Gastrocnemius medialis (tissue), 4 donors: ENCODE data around the gene HMGN1. TPM values are rescaled to one million over a fixed set of nuclear protein-coding genes. Genes with fewer than 3 reads are reported as not detected.
"Not testable (repeated sequence)": the region's sequence is repeated elsewhere in the genome, so short reads cannot be mapped to it uniquely, and the experiment has no call there.

Source experiments
- ATAC-seq, 2 donors: fragments of 150-250 bp; one replicate each; pipeline ENCODE4 v1.9.1; 2016
- DNase-seq, 2 donors: peaks; one replicate each; pipeline ENCODE4 v3.0.0-alpha.2; 2019
- H3K27ac ChIP-seq, 4 donors: fragments of 200-600 bp; sonication (generic); 1 replicate in 1 of 4; 2 replicates in 3 of 4; pipeline ENCODE4 v1.5.1; 2016 to 2018; ENCODE audit warnings: mild to moderate bottlenecking in 2 of 4, moderate library complexity in 1 of 4
- H3K27me3 ChIP-seq, 3 donors: fragments of 200-600 bp; sonication (generic) in 2 of 3; 1 replicate in 1 of 3; 2 replicates in 2 of 3; pipeline versions ENCODE4 v1.5.1 to v1.6.0; 2016 to 2019; ENCODE audit warnings: mild to moderate bottlenecking in 1 of 3, moderate library complexity in 1 of 3
- H3K36me3 ChIP-seq, 2 donors: fragments of 200-600 bp; sonication (generic) in 1 of 2; one replicate each; pipeline ENCODE4 v1.5.1; 2017 to 2018
- H3K4me1 ChIP-seq, 2 donors: fragments of 200-600 bp; sonication (generic) in 1 of 2; one replicate each; pipeline ENCODE4 v1.5.1; 2016 to 2017; ENCODE audit warnings: mild to moderate bottlenecking in 2 of 2
- H3K4me3 ChIP-seq, 4 donors: fragments of 200-600 bp; sonication (generic) in 3 of 4; 1 replicate in 1 of 4; 2 replicates in 3 of 4; pipeline ENCODE4 v1.5.1; 2016 to 2019; ENCODE audit warnings: mild to moderate bottlenecking in 2 of 4
- H3K9me3 ChIP-seq, 3 donors: fragments of 200-600 bp; sonication (generic) in 2 of 3; 1 replicate in 1 of 3; 2 replicates in 2 of 3; pipeline ENCODE4 v1.5.1; 2016 to 2019
- POLR2A ChIP-seq, 2 donors: fragments of 450-650 bp; IDR thresholded peaks; one replicate each; pipeline ENCODE4 v1.6.1; 2017; ENCODE audit warnings: antibody characterized with exemption in 2 of 2, mild to moderate bottlenecking in 2 of 2, moderate library complexity in 2 of 2
- in situ Hi-C, 4 donors: fragments of 200-750 bp; cut with MboI; loops; one replicate each; pipeline versions ENCODE4 v1.15.0 to v1.8.0; 2017; ENCODE audit warnings: low sequenced_read_pairs in 4 of 4
- intact Hi-C: fragments of 100-400 bp; cut with DNase I; formaldehyde crosslinking; loops from one replicate; pipeline ENCODE4 v1.15.1; 2023; ENCODE audit warnings: low total_unique reads
- total RNA-seq, 4 donors: library from RNA; depleted of rRNA; stranded (reverse); fragments of >200 nt; gene quantifications; one replicate each; pipeline versions ENCODE4 v1.1.0 to v1.2.3, GENCODE V29; 2016
- TF ChIP-seq, protein P1 (sequence below), 5 experiments: fragments of 450-650 bp in 3 of 5; fragments of 200-600 bp in 2 of 5; sonication (generic) in 2 of 5; IDR thresholded peaks in 4 of 5; conservative IDR thresholded peaks in 1 of 5; 1 replicate in 4 of 5; 2 replicates in 1 of 5; pipeline ENCODE4 v1.5.1; 2016 to 2019; ENCODE audit warnings: antibody characterized with exemption in 5 of 5, mild to moderate bottlenecking in 3 of 5, moderate library complexity in 3 of 5

HMGN1 gene
- total RNA-seq, 4 donors from 2014 or later = 7.6 to 16.2 (median 9.1) TPM

GRCh38 chr21:39386194-39386593 lies 37.3 kb upstream of the HMGN1 start:
- DNase-seq = peak in 1 of 2 donors; percentile 50
- in situ Hi-C loops (loop anchor here (5.0 to 25.0 kb wide), 5 partner anchors 34 to 199 kb away; partner anchors contain the start of genes BRWD1 (in 2 of the 4) and PSMG1 (in 2 of the 4)), intact Hi-C loops (loop anchor here (5.0 kb wide), 1 partner anchor 204 kb away; the partner anchor contains the start of gene PSMG1)
- ATAC-seq = peak in 1 of 2 donors; percentile 22
- peak overlapping the region; percentile 35 to 53 (median 44) for H3K4me3 ChIP-seq
- peaks cover 19 to 29% of the 10 kb centered on the region in 2 donors for H3K4me1 ChIP-seq
- H3K27me3 ChIP-seq = no peaks in the 10 kb centered on the region
- no peak for TF ChIP-seq POLR2A (IDR thresholded peaks at IDR 0.05)
- TF ChIP-seq, protein P1, sequence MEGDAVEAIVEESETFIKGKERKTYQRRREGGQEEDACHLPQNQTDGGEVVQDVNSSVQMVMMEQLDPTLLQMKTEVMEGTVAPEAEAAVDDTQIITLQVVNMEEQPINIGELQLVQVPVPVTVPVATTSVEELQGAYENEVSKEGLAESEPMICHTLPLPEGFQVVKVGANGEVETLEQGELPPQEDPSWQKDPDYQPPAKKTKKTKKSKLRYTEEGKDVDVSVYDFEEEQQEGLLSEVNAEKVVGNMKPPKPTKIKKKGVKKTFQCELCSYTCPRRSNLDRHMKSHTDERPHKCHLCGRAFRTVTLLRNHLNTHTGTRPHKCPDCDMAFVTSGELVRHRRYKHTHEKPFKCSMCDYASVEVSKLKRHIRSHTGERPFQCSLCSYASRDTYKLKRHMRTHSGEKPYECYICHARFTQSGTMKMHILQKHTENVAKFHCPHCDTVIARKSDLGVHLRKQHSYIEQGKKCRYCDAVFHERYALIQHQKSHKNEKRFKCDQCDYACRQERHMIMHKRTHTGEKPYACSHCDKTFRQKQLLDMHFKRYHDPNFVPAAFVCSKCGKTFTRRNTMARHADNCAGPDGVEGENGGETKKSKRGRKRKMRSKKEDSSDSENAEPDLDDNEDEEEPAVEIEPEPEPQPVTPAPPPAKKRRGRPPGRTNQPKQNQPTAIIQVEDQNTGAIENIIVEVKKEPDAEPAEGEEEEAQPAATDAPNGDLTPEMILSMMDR (IDR thresholded peaks at IDR 0.05 in 4 of 5, conservative IDR thresholded peaks at IDR 0.05 in 1 of 5) = no peak
- peak overlapping the region; percentile 79 to 86 (median 83) for H3K27ac ChIP-seq
- no peaks in the 10 kb centered on the region for H3K36me3 ChIP-seq
- H3K9me3 ChIP-seq = no peaks in the 10 kb centered on the region

GRCh38 chr21:39385299-39386145 lies 36.6 kb upstream of the HMGN1 start:
- H3K4me1 ChIP-seq = peaks cover 23 to 35% of the 10 kb centered on the region in 2 donors
- no peaks in the 10 kb centered on the region for H3K36me3 ChIP-seq
- TF ChIP-seq, protein P1 (IDR thresholded peaks at IDR 0.05 in 4 of 5, conservative IDR thresholded peaks at IDR 0.05 in 1 of 5) = no peak
- peak in 1 of 2 donors; percentile 16 for TF ChIP-seq POLR2A (IDR thresholded peaks at IDR 0.05)
- H3K27ac ChIP-seq = peak overlapping the region; percentile 79 to 86 (median 83)
- intact Hi-C loops (loop anchor here (5.0 kb wide), 1 partner anchor 203 kb away; the partner anchor contains the start of gene PSMG1), in situ Hi-C loops (loop anchor here (5.0 to 25.0 kb wide), 5 partner anchors 33 to 198 kb away; partner anchors contain the start of genes BRWD1 (in 2 of the 4) and PSMG1 (in 2 of the 4))
- H3K27me3 ChIP-seq = no peaks in the 10 kb centered on the region
- DNase-seq (peak; percentile 60 to 87), ATAC-seq (peak; percentile 57 to 58)
- no peaks in the 10 kb centered on the region for H3K9me3 ChIP-seq
- peak overlapping the region; percentile 35 to 53 (median 44) for H3K4me3 ChIP-seq

GRCh38 chr21:39384674-39385298 lies 35.9 kb upstream of the HMGN1 start:
- Histone ChIP-seq H3K27ac (peak overlapping the region; percentile 64 to 86 (median 82)), H3K4me1 (peaks cover 23 to 35% of the 10 kb centered on the region in 2 donors), H3K9me3 (no peaks in the 10 kb centered on the region), H3K27me3 (no peaks in the 10 kb centered on the region), H3K4me3 (peak overlapping the region in 2 of 4 donors; percentile 49 to 53), H3K36me3 (no peaks in the 10 kb centered on the region)
- DNase-seq = no peak
- intact Hi-C loops (loop anchor here (5.0 kb wide), 1 partner anchor 202 kb away; the partner anchor contains the start of gene PSMG1), in situ Hi-C loops (loop anchor here (5.0 to 25.0 kb wide), 5 partner anchors 32 to 197 kb away; partner anchors contain the start of genes BRWD1 (in 2 of the 4) and PSMG1 (in 2 of the 4))
- TF ChIP-seq, protein P1 (IDR thresholded peaks at IDR 0.05 in 4 of 5, conservative IDR thresholded peaks at IDR 0.05 in 1 of 5) = no peak
- TF ChIP-seq POLR2A (IDR thresholded peaks at IDR 0.05) = no peak
- no peak for ATAC-seq

DNA sequence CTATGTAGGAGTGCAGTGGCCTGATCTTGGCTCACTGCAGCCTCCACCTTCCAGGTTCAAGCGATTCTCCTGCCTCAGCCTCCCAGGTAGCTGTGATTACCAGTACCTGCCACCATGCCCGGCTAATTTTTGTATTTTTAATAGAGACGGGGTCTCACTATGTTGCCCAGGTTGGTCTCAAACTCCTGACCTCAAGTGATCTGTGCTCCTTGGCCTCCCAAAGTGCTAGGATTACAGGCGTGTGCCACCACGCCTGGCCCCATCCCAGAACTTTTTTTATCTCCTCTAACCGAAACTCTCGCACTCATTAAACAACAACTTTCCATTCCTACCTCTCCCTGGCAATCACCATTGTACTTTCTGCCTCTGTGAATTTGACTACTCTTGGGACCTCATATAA lies 33.2 kb upstream of the HMGN1 start:
- in situ Hi-C loops = loop anchor here in 3 of 4 donors (10.0 to 25.0 kb wide), 2 partner anchors 67 to 195 kb away; partner anchors contain the start of genes BRWD1 (in 2 of the 3) and PSMG1 (in 2 of the 3)
- H3K9me3 ChIP-seq, ATAC-seq, H3K27ac ChIP-seq, H3K36me3 ChIP-seq, intact Hi-C loops, H3K27me3 ChIP-seq, H3K4me3 ChIP-seq, DNase-seq: not testable (repeated sequence)
- peaks cover 18 to 20% of the 10 kb centered on the region in 2 donors for H3K4me1 ChIP-seq
